Measurements from ENCODE around the gene IQSEC1.

- TF ChIP-seq EZH2 (IDR thresholded peaks at IDR 0.05; ENCODE audit: borderline replicate concordance, low read depth, low read length) (no peak), CTCF (IDR thresholded peaks at IDR 0.05 in 2 of 3, conservative IDR thresholded peaks at IDR 0.05 in 1 of 3; ENCODE audit: insufficient read depth in 2 of 3, low read depth in 1 of 3, low read length in 3 of 3) (no peak), TARDBP (IDR thresholded peaks at IDR 0.05) (no peak), SP2 (IDR thresholded peaks at IDR 0.05; ENCODE audit: extremely low read depth, low read depth, low read length, poor library complexity, severe bottlenecking) (no peak), POLR2A (conservative IDR thresholded peaks at IDR 0.05) (no peak), XRCC4 (IDR thresholded peaks at IDR 0.05; ENCODE audit: extremely low read depth, insufficient read depth, insufficient read length) (no peak), SETDB1 (IDR thresholded peaks at IDR 0.05; ENCODE audit: low read length) (no peak), FOSL1 (tag; conservative IDR thresholded peaks at IDR 0.05) (no peak)
Observed at GRCh38 chr3:13049400-13049799, 23.8 kb downstream of the IQSEC1 start.
